HepG2 (cell line): Measurements from ENCODE around the gene PPP2R5D. TPM values are rescaled to one million over a fixed set of nuclear protein-coding genes. Genes with fewer than 3 reads are reported as not detected.

Source experiments
- ATAC-seq: fragments of 200-7000 bp; cut with Tn5 transposase; 3 replicates; pipeline ENCODE4 v1.9.1; 2020; ENCODE audit warnings: mild to moderate bottlenecking, moderate library complexity
- BruUV-seq: library from RNA; stranded (reverse); fragments of 400-500 nt; replicated peaks from 2 replicates; lab custom pipeline; 2021; lab: Mats Ljungman, UMichigan
- CTCF ChIA-PET: fragments of 300-600 bp; formaldehyde crosslinking; extraction: SDS; loops from one replicate; lab custom pipeline; 2021; ENCODE audit warnings: low total read pairs, inconsistent platforms, low intra/inter-chr PET ratio; lab: Yijun Ruan, JAX
- POLR2A ChIA-PET: fragments of 350-600 bp; sonication (Branson Sonifier 250); formaldehyde crosslinking; loops from one replicate; lab custom pipeline; 2020; ENCODE audit warnings: antibody characterized with exemption, inconsistent platforms; lab: Yijun Ruan, JAX
- DNase-seq: peaks from one replicate; pipeline ENCODE4 v3.0.0-alpha.2; 2015; ENCODE audit warnings: low spot score
- FAIRE-seq: peaks from 3 replicates; lab custom pipeline; 2011; peaks lifted over from hg19 to GRCh38; lab: Jason Lieb, UNC
- H2AFZ ChIP-seq: one replicate; pipeline ENCODE4 v1.6.1; 2011; ENCODE audit warnings: low read length, inconsistent platforms
- H3K27ac ChIP-seq: fragments of 300-600 bp; 3 replicates; pipeline ENCODE4 v1.8.0; 2011; ENCODE audit warnings: mixed run types, mild to moderate bottlenecking, mixed read lengths, low read length, inconsistent platforms; ENCODE audit not compliant: insufficient read depth; ENCODE audit errors: extremely low read length
- H3K27me3 ChIP-seq, 2 experiments: fragments of 200-600 bp in 1 of 2; 2 replicates in 1 of 2; 3 replicates in 1 of 2; pipeline versions ENCODE4 v1.6.0 to v1.8.0; 2011; ENCODE audit warnings: low read length in 2 of 2, mild to moderate bottlenecking in 2 of 2, moderate library complexity in 2 of 2, inconsistent platforms in 1 of 2; ENCODE audit not compliant: insufficient read depth in 2 of 2, control insufficient read depth in 1 of 2
- H3K36me3 ChIP-seq, 2 experiments: fragments of 200-600 bp in 1 of 2; replicated peaks in 1 of 2; 2 replicates in 1 of 2; 3 replicates in 1 of 2; pipeline versions ENCODE4 v1.5.1 to v1.8.0; 2011; ENCODE audit warnings: low read length in 2 of 2, inconsistent platforms in 1 of 2; ENCODE audit not compliant: insufficient read depth in 2 of 2, control insufficient read depth in 1 of 2
- H3K4me1 ChIP-seq: 2 replicates; pipeline ENCODE4 v1.5.1; 2012; ENCODE audit warnings: low read length, inconsistent platforms; ENCODE audit not compliant: insufficient read depth
- H3K4me2 ChIP-seq: 2 replicates; pipeline ENCODE4 v1.6.0; 2011; ENCODE audit warnings: low read depth, low read length, inconsistent platforms
- H3K4me3 ChIP-seq, 3 experiments: fragments of 200-600 bp in 1 of 3; sonication (generic), shearing (Covaris generic) in 1 of 3; replicated peaks in 1 of 3; 2 replicates each; pipeline ENCODE4 v1.5.1; 2011 to 2016; ENCODE audit warnings: low read length in 3 of 3, inconsistent platforms in 2 of 3, low read depth in 2 of 3, mild to moderate bottlenecking in 2 of 3, control low read depth in 1 of 3, mixed read lengths in 1 of 3; ENCODE audit not compliant: insufficient read depth in 1 of 3
- H3K79me2 ChIP-seq: one replicate; pipeline ENCODE4 v1.6.1; 2011; ENCODE audit warnings: low read length, inconsistent platforms; ENCODE audit not compliant: insufficient read depth
- H3K9ac ChIP-seq: 2 replicates; pipeline ENCODE4 v1.6.0; 2011; ENCODE audit warnings: mild to moderate bottlenecking, low read depth, low read length, inconsistent platforms; ENCODE audit not compliant: insufficient read depth
- H3K9me3 ChIP-seq: 2 replicates; pipeline ENCODE4 v1.5.1; 2012; ENCODE audit warnings: mild to moderate bottlenecking, low read length
- H4K20me1 ChIP-seq: 2 replicates; pipeline ENCODE4 v1.6.0; 2011; ENCODE audit warnings: inconsistent platforms, mild to moderate bottlenecking, low read length, moderate library complexity; ENCODE audit not compliant: insufficient read depth
- AGO2 ChIP-seq: fragments of 200-400 bp; formaldehyde crosslinking; optimal IDR thresholded peaks from 2 replicates; pipeline ENCODE3; 2017; ENCODE audit warnings: mild to moderate bottlenecking, low read depth, low read length, moderate library complexity
- CSRNP1 ChIP-seq: sonication (generic); formaldehyde crosslinking; IDR thresholded peaks from 2 replicates; pipeline ENCODE4 v1.8.1; 2023; ENCODE audit warnings: mild to moderate bottlenecking, missing genetic modification reagents
- HHEX ChIP-seq: IDR thresholded peaks from 2 replicates; pipeline ENCODE4 v1.6.1; 2016; ENCODE audit warnings: control low read depth
- HOXA7 ChIP-seq: sonication (generic); formaldehyde crosslinking; IDR thresholded peaks from 2 replicates; pipeline ENCODE4 v1.8.1; 2022; ENCODE audit warnings: mild to moderate bottlenecking, missing genetic modification reagents, moderate library complexity
- ZBTB46 ChIP-seq: sonication (generic); formaldehyde crosslinking; IDR thresholded peaks from 2 replicates; pipeline ENCODE4 v1.4.0; 2020; ENCODE audit warnings: mild to moderate bottlenecking, missing genetic modification reagents, borderline replicate concordance
- ZBTB49 ChIP-seq: sonication (generic); formaldehyde crosslinking; IDR thresholded peaks from 2 replicates; pipeline ENCODE4 v1.4.0; 2020; ENCODE audit warnings: missing genetic modification reagents, borderline replicate concordance
- ZNF460 ChIP-seq: sonication (generic); formaldehyde crosslinking; IDR thresholded peaks from 2 replicates; pipeline ENCODE4 v1.5.1; 2020; ENCODE audit warnings: missing genetic modification reagents, mild to moderate bottlenecking, borderline replicate concordance
- ZNF687 ChIP-seq: sonication (generic); formaldehyde crosslinking; IDR thresholded peaks from 2 replicates; pipeline ENCODE4 v1.5.1; 2020; ENCODE audit warnings: mild to moderate bottlenecking, missing genetic modification reagents, moderate library complexity
- ZNF749 ChIP-seq: sonication (generic); formaldehyde crosslinking; IDR thresholded peaks from 2 replicates; pipeline ENCODE4 v1.8.0; 2022; ENCODE audit warnings: mild to moderate bottlenecking, missing genetic modification reagents, moderate library complexity, borderline replicate concordance
- ZNF883 ChIP-seq: sonication (generic); formaldehyde crosslinking; IDR thresholded peaks from 2 replicates; pipeline ENCODE4 v1.5.1; 2020; ENCODE audit warnings: mild to moderate bottlenecking, missing genetic modification reagents; ENCODE audit errors: not compliant biosample characterization
- WGBS: methylation state at CpG from one replicate; pipeline ENCODE4 v1.1.6; 2017; ENCODE audit warnings: low lambda C conversion rate; 5-methylcytosine and 5-hydroxymethylcytosine counted together
- in situ Hi-C: cut with HindIII; loops from 2 replicates; pipeline ENCODE4 v1.10.0; 2017; ENCODE audit warnings: low pct_unique_long_range_greater_than_20kb; ENCODE audit not compliant: extremely low pct_ligation_motif_present
- intact Hi-C: fragments of 100-400 bp; cut with micrococcal nuclease; formaldehyde crosslinking; loops from one replicate; pipeline ENCODE4 v1.10.0; 2022; ENCODE audit not compliant: unreplicated experiment
- polyA plus RNA-seq, 8 experiments: library from polyadenylated mRNA; depleted of rRNA in 3 of 8; stranded (reverse) in 7 of 8; unstranded in 1 of 8; fragments of >200 nt; fragmentation: Illumina TruSeq in 4 of 8; extraction: Trizol in 4 of 8; gene quantifications; 2 replicates each; pipeline versions ENCODE4 v1.2.1 to v1.2.3, GENCODE V29; 2011 to 2016; ENCODE audit warnings: low read depth in 4 of 8, missing spikeins in 1 of 8, mixed read lengths in 1 of 8; ENCODE audit not compliant: insufficient read depth in 1 of 8
- total RNA-seq, 5 experiments: library from RNA; depleted of rRNA; stranded (reverse); fragments of >200 nt; fragmentation: Illumina TruSeq; extraction: Trizol; gene quantifications; 2 replicates each; pipeline ENCODE4 v1.2.3, GENCODE V29; 2016; ENCODE audit warnings: low read depth in 1 of 5

Gene PPP2R5D
- total and polyA plus RNA-seq, 2 of the 13 experiments (the other 11 are each of a cell fraction or from before 2014, with no cell fraction given): 53.7 to 60.4 TPM

- H3K9ac ChIP-seq: no peak overlapping the region
- no peak for ATAC-seq
- WGBS: 96% methylated on average over 11 of the region's 11 CpGs
These were observed 21.9 kb downstream of the PPP2R5D start for GRCh38 chr6:43006251-43006650.

More at GRCh38 chr6:43006251-43006650, 21.9 kb downstream of the PPP2R5D start:
- Histone ChIP-seq H3K27me3 (no peaks in the 10 kb centered on the region), H4K20me1 (no peaks in the 10 kb centered on the region), H3K4me3 (no peak overlapping the region), H3K9me3 (no peaks in the 10 kb centered on the region), H3K36me3 (peaks cover 26 to 65% of the 10 kb centered on the region in 2 experiments), H3K27ac (no peak overlapping the region), H3K79me2 (no peaks in the 10 kb centered on the region), H3K4me1 (no peaks in the 10 kb centered on the region), H3K4me2 (no peak overlapping the region), H2AFZ (no peak overlapping the region)
- no peak for TF ChIP-seq AGO2
- TF ChIP-seq CSRNP1 (CRISPR knock-in tag): no peak
- TF ChIP-seq ZBTB46 (CRISPR knock-in tag): no peak
- TF ChIP-seq HOXA7 (CRISPR knock-in tag): no peak
- no peak for TF ChIP-seq ZNF749 (CRISPR knock-in tag)
- no peak for TF ChIP-seq ZNF687
- no peak for TF ChIP-seq ZNF460 (CRISPR knock-in tag)
- no peak for TF ChIP-seq ZBTB49 (CRISPR knock-in tag)
- TF ChIP-seq HHEX (CRISPR knock-in tag): no peak
- TF ChIP-seq ZNF883: no peak
- ChIA-PET CTCF (no interaction called here), POLR2A (interaction anchor here (1.2 kb wide), 1 partner anchor 22 kb away, joined by 3 read pairs; the partner anchor contains the start of gene PPP2R5D)
- in situ Hi-C loops (no loop called here), intact Hi-C loops (no loop called here)
- FAIRE-seq (no peak), DNase-seq (no peak)
- BruUV-seq: no TSS peak
